ENCODE results near the gene GLT6D1. TPM values are rescaled to one million over a fixed set of nuclear protein-coding genes. Genes with fewer than 3 reads are reported as not detected.
"Not testable (repeated sequence)": the region's sequence is repeated elsewhere in the genome, so short reads cannot be mapped to it uniquely, and the experiment has no call there.

Gene GLT6D1
- total RNA-seq, 1 donor from 2014 or later, result not detected

DNA sequence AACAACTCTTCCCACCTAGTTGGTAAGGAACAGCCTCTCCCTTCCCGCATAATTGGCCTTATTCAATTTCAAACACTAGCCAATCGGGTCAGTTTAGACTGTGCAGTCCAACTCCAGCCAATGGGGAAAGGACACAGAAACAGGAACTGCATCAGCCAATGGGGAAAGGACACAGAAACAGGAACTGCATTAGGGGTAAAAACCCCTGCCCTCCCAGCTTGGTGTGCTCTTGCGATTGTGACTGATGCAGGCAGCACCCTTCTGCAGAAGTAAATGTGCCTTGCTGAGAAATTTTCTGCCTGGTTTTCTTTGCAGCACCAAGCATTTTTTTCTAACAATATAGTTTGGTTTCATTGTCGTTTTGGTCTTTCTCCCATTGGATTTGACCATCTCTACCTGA is 8.5 kb upstream of the GLT6D1 start:
- TF ChIP-seq, protein P1, sequence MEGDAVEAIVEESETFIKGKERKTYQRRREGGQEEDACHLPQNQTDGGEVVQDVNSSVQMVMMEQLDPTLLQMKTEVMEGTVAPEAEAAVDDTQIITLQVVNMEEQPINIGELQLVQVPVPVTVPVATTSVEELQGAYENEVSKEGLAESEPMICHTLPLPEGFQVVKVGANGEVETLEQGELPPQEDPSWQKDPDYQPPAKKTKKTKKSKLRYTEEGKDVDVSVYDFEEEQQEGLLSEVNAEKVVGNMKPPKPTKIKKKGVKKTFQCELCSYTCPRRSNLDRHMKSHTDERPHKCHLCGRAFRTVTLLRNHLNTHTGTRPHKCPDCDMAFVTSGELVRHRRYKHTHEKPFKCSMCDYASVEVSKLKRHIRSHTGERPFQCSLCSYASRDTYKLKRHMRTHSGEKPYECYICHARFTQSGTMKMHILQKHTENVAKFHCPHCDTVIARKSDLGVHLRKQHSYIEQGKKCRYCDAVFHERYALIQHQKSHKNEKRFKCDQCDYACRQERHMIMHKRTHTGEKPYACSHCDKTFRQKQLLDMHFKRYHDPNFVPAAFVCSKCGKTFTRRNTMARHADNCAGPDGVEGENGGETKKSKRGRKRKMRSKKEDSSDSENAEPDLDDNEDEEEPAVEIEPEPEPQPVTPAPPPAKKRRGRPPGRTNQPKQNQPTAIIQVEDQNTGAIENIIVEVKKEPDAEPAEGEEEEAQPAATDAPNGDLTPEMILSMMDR (conservative IDR thresholded peaks at IDR 0.05; ENCODE audit: low read depth, low read length), result no peak
- no peak overlapping the region for H3K4me3 ChIP-seq (ENCODE audit: low read depth, low read length)
- no peak for DNase-seq (ENCODE audit: low read depth)

DNA sequence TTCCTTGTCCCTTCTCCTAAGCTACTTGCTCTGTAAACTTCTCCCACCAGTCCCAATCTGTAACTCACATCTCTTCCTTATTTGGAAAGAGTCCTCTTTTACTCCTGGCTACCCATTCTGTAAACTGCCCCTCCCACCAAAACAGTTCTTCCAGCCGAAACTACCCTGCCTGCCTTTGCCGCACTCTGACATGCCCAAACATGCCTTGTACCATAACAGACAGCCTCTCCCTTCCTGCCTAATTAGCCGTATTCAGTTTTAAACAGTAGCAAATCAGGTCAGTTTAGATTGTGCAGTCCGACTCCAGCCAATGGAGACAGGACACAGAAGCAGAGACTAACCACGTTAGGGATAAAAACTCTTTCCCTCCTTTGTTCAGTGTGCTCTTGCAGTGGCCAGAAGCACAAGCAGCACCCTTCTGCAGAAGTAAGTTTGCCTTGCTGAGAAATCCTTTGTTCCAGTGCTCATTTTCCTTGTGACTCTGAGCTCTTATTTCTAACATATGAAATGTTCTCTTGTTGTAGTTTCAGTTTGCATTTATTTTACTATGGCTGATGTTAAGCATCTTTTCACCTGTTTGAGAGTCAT is 5.4 kb upstream of the GLT6D1 start:
- no peak for DNase-seq (ENCODE audit: low read depth)
- TF ChIP-seq, protein P1 (conservative IDR thresholded peaks at IDR 0.05; ENCODE audit: low read depth, low read length), result no peak
- H3K4me3 ChIP-seq (ENCODE audit: low read depth, low read length), result no peak overlapping the region

DNA sequence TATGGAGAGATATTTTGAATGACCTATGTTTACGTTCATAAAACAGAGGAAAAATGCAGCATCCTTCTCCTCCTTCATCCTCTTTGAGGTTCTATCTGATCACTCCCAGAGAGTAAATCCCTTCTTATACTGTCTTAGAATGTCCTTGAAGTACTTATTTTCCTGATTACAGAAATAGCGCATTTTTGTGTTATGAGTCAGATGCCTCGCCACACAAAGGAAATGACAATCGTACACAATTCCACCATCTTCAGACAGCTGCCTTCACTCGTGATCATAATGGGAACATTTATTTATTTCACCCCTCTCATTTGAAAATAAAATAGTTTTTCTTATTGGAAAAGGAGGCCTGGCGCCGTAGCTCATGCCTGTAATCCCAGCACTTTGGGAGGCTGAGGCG is 2.4 kb upstream of the GLT6D1 start:
- H3K4me3 ChIP-seq (ENCODE audit: low read depth, low read length), result no peak overlapping the region
- TF ChIP-seq, protein P1 (conservative IDR thresholded peaks at IDR 0.05; ENCODE audit: low read depth, low read length), result no peak
- DNase-seq (ENCODE audit: low read depth), result no peak

DNA sequence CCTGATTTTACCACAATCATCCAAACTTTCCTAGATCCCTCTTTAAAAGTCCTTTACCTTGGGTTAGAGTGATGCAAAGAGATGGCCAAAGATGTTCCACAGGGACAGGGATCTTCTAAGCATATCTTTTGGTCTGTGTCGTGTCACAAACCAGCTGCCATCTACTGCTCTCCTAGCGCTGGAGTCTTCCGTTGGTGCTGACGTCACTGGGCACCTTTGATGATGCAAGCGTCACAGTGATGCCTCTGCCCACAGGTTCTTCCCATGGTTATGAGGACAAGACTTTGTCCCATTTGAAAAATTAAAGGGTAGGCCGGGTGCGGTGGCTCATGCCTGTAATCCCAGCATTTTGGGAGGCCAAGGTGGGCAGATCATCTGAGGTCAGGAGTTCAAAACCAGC is 1.7 kb upstream of the GLT6D1 start:
- TF ChIP-seq, protein P1 (conservative IDR thresholded peaks at IDR 0.05; ENCODE audit: low read depth, low read length), result no peak
- no peak overlapping the region for H3K4me3 ChIP-seq (ENCODE audit: low read depth, low read length)
- no peak for DNase-seq (ENCODE audit: low read depth)

DNA sequence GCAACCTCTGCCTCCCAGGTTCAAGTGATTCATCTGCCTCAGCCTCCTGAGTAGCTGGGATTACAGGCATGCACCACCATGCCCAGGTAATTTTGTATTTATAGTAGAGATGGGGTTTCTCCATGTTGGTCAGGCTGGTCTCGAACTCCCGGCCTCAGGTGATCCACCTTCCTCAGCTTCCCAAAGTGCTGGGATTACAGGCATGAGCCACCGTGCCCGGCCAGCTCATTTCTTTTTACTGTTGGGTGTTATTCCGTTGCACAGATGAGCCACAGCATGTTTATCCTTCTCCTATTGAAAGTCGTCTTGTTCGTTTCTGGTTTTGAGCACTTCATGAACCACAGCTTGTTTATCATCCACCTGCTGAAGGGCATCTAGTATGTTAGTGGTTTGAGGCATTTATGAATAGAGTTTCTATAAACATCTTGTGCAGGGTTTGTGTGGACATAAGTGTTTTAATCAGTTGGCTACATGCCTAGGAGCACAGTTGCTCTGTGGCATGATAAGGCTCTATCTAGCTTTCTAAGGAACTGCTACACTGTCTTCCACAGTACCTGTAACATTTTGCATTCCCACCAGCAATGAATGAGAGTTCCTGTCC is 2.3 kb downstream of the GLT6D1 start:
- H3K4me3 ChIP-seq (ENCODE audit: low read depth, low read length); DNase-seq (ENCODE audit: low read depth): not testable (repeated sequence)

DNA sequence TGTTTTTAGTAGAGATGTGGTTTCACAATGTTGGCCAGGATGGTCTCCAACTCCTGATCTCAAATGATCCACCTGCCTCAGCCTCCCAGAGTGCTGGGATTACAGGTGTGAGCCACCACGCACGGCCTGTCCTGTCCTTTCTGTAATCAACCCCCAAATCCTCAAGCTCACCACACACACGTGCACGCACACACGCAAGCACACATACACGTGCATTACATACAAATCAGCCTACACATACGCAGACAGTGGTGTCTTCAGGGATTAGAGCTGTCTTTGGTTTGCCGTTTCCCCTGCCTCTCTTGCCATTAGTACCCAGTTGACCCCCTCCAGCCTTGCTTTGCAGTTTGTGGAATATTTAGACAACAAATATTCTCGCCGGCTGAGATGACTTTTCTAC is 6.5 kb downstream of the GLT6D1 start:
- DNase-seq (ENCODE audit: low read depth), result no peak
- TF ChIP-seq, protein P1 (conservative IDR thresholded peaks at IDR 0.05; ENCODE audit: low read depth, low read length), result no peak
- no peak overlapping the region for H3K4me3 ChIP-seq (ENCODE audit: low read depth, low read length)

DNA sequence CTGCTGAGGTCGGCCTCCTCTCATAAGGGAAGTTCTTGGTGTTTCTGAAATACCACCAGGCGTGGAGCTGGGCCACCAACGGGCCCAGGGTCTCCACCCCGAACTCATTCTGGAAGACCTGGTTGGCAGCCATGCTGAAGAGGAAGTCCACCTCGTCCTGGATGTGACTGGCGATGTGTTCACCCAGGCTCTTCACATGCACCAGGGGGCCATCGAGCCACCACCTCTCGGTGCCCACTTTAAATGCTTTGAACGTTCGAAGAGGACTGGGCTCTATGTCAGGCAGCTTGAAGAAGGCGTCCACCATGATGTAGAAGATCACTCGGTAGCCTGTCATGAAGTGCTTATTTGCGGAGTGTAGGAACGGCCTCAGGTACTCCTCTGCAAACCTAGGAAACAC is 15.1 kb downstream of the GLT6D1 start:
- DNase-seq (ENCODE audit: low read depth), result no peak
- H3K4me3 ChIP-seq (ENCODE audit: low read depth, low read length), result no peak overlapping the region
- TF ChIP-seq, protein P1 (conservative IDR thresholded peaks at IDR 0.05; ENCODE audit: low read depth, low read length), result no peak
